Measurements from ENCODE around the gene RRAS2.
"Not testable (repeated sequence)": the region's sequence is repeated elsewhere in the genome, so short reads cannot be mapped to it uniquely, and the experiment has no call there.

The RRAS2 gene

GRCh38 chr11:14267861-14268635, 90.9 kb downstream of the RRAS2 start:
- Histone ChIP-seq H3K36me3 (ENCODE audit: insufficient read depth, low read length) (no peaks in the 10 kb centered on the region), H2AFZ (ENCODE audit: low read depth, low read length) (no peak overlapping the region), H3K4me1 (ENCODE audit: insufficient read depth, low read length) (no peaks in the 10 kb centered on the region), H3K4me3 (ENCODE audit: low read length) (no peak overlapping the region), H3K27me3 (ENCODE audit: insufficient read depth, low read length) (no peaks in the 10 kb centered on the region), H3K9me3 (ENCODE audit: low read length) (no peaks in the 10 kb centered on the region)

DNA sequence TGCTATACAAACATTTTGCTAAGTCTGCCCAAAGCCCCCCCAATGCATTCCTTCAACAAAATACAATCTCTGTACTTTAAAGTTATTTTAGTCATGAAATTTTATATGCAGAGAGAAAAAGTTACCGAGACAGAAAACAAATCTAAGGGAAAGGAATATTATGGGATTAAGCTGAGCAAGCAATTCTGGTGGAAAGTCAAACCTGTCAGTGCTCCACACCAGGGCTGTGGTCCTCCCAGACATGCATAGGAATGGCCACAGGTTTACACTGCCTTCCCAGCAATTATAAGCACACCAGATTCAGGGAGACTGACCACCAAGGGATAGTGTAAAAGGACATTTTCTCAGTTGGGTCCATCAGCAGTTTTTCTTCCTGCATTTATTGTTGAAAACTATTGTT, 92.4 kb downstream of the RRAS2 start:
- H3K36me3 ChIP-seq (ENCODE audit: insufficient read depth, low read length) = no peaks in the 10 kb centered on the region
- no peak overlapping the region for H3K4me3 ChIP-seq (ENCODE audit: low read length)
- H2AFZ ChIP-seq (ENCODE audit: low read depth, low read length) = no peak overlapping the region
- no peaks in the 10 kb centered on the region for H3K27me3 ChIP-seq (ENCODE audit: insufficient read depth, low read length)
- no peaks in the 10 kb centered on the region for H3K9me3 ChIP-seq (ENCODE audit: low read length)
- no peaks in the 10 kb centered on the region for H3K4me1 ChIP-seq (ENCODE audit: insufficient read depth, low read length)

- Histone ChIP-seq H3K36me3 (ENCODE audit: insufficient read depth, low read length) (no peaks in the 10 kb centered on the region), H3K4me3 (ENCODE audit: low read length) (no peak overlapping the region), H3K27me3 (ENCODE audit: insufficient read depth, low read length) (no peaks in the 10 kb centered on the region), H3K9me3 (ENCODE audit: low read length) (no peaks in the 10 kb centered on the region), H3K4me1 (ENCODE audit: insufficient read depth, low read length) (no peaks in the 10 kb centered on the region), H2AFZ (ENCODE audit: low read depth, low read length) (no peak overlapping the region)
These were observed 94.0 kb downstream of the RRAS2 start for GRCh38 chr11:14264966-14265365.

DNA sequence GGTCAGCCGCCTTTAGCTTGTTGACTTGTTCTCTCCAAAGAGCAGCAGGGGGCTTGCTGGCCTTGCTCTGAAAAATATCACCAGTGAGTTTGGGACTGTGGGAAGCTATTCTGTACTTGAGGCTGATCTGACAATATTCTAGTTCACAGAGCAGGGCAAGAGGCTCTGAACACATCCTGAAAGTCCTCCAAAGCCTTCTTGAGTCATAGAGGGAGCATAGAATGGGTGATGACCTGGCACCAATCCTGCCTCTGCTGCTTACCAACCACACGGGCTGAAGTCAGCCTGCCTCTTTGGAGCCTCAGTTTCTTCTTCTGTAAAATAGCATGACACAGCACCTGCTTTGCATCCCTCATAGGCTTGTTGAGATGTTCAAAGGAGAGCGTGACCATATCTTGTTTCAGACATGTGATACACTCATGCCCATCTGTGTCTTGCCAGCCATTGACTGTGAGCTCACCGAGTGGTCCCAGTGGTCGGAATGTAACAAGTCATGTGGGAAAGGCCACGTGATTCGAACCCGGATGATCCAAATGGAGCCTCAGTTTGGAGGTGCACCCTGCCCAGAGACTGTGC, 96.6 kb downstream of the RRAS2 start:
- Histone ChIP-seq H3K27me3 (ENCODE audit: insufficient read depth, low read length) (no peaks in the 10 kb centered on the region), H2AFZ (ENCODE audit: low read depth, low read length) (no peak overlapping the region), H3K4me3 (ENCODE audit: low read length) (no peak overlapping the region), H3K4me1 (ENCODE audit: insufficient read depth, low read length) (no peaks in the 10 kb centered on the region), H3K9me3 (ENCODE audit: low read length) (no peaks in the 10 kb centered on the region), H3K36me3 (ENCODE audit: insufficient read depth, low read length) (no peaks in the 10 kb centered on the region)

DNA sequence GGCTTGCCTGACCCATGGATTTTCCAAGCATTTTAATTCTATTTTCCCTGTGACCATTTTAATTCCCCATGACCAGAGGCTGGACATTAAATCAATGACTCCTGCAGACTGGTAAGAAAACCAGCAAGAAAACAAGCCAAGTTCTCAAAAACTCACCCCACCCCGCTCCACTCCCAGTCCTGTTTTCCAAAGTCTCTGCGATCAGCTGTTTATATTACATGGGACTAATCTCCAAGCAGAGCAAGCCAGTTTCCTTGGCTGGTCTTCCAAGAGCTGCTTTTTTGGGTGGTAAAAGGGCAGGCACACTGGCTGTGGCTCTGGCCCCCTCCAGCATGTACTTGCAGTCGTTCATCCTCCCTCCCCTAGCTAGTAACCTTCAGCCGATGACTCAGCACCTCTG, 97.9 kb downstream of the RRAS2 start:
- Histone ChIP-seq H3K4me1 (ENCODE audit: insufficient read depth, low read length) (no peaks in the 10 kb centered on the region), H3K27me3 (ENCODE audit: insufficient read depth, low read length) (no peaks in the 10 kb centered on the region), H3K36me3 (ENCODE audit: insufficient read depth, low read length) (no peaks in the 10 kb centered on the region), H3K9me3 (ENCODE audit: low read length) (no peaks in the 10 kb centered on the region), H3K4me3 (ENCODE audit: low read length) (no peak overlapping the region), H2AFZ (ENCODE audit: low read depth, low read length) (no peak overlapping the region)

GRCh38 chr11:14259878-14260277, 99.1 kb downstream of the RRAS2 start:
- Histone ChIP-seq H3K36me3 (ENCODE audit: insufficient read depth, low read length) (no peaks in the 10 kb centered on the region), H3K27me3 (ENCODE audit: insufficient read depth, low read length) (no peaks in the 10 kb centered on the region), H3K4me3 (ENCODE audit: low read length) (no peak overlapping the region), H3K4me1 (ENCODE audit: insufficient read depth, low read length) (no peaks in the 10 kb centered on the region), H2AFZ (ENCODE audit: low read depth, low read length) (no peak overlapping the region), H3K9me3 (ENCODE audit: low read length) (no peaks in the 10 kb centered on the region)

GRCh38 chr11:14259186-14259784, 99.7 kb downstream of the RRAS2 start:
- Histone ChIP-seq H3K4me1 (ENCODE audit: insufficient read depth, low read length) (no peaks in the 10 kb centered on the region), H3K9me3 (ENCODE audit: low read length) (no peaks in the 10 kb centered on the region), H3K27me3 (ENCODE audit: insufficient read depth, low read length) (no peaks in the 10 kb centered on the region), H2AFZ (ENCODE audit: low read depth, low read length) (no peak overlapping the region), H3K4me3 (ENCODE audit: low read length) (no peak overlapping the region), H3K36me3 (ENCODE audit: insufficient read depth, low read length) (no peaks in the 10 kb centered on the region)

- Histone ChIP-seq H3K9me3 (ENCODE audit: low read length) (no peaks in the 10 kb centered on the region), H3K4me1 (ENCODE audit: insufficient read depth, low read length) (no peaks in the 10 kb centered on the region), H2AFZ (ENCODE audit: low read depth, low read length) (no peak overlapping the region), H3K27me3 (ENCODE audit: insufficient read depth, low read length) (no peaks in the 10 kb centered on the region), H3K36me3 (ENCODE audit: insufficient read depth, low read length) (no peaks in the 10 kb centered on the region), H3K4me3 (ENCODE audit: low read length) (no peak overlapping the region)
These were observed 100.6 kb downstream of the RRAS2 start for GRCh38 chr11:14258221-14258935.

DNA sequence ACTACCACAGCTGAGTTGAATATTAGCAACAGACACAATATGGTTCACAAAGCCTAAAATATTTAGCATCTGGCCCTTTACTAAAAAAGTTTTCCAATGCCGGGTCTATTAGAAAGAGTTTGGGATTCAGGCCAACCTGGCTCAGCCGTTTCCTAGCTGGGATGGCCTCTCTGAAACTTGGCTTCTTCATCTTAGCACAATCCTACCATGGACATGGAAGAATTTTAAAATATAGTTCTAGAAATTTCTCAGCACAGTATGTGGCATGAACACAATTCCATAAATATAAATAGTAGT, 103.8 kb downstream of the RRAS2 start:
- Histone ChIP-seq H3K36me3 (ENCODE audit: insufficient read depth, low read length) (no peaks in the 10 kb centered on the region), H3K4me1 (ENCODE audit: insufficient read depth, low read length) (no peaks in the 10 kb centered on the region), H3K27me3 (ENCODE audit: insufficient read depth, low read length) (peaks cover 10% of the 10 kb centered on the region), H3K9me3 (ENCODE audit: low read length) (no peaks in the 10 kb centered on the region), H3K4me3 (ENCODE audit: low read length) (no peak overlapping the region), H2AFZ (ENCODE audit: low read depth, low read length) (no peak overlapping the region)

GRCh38 chr11:14254533-14255237, 104.3 kb downstream of the RRAS2 start:
- Histone ChIP-seq H3K36me3 (ENCODE audit: insufficient read depth, low read length) (no peaks in the 10 kb centered on the region), H3K4me1 (ENCODE audit: insufficient read depth, low read length) (no peaks in the 10 kb centered on the region), H3K27me3 (ENCODE audit: insufficient read depth, low read length) (peaks cover 10% of the 10 kb centered on the region), H3K9me3 (ENCODE audit: low read length) (no peaks in the 10 kb centered on the region), H3K4me3 (ENCODE audit: low read length) (no peak overlapping the region), H2AFZ (ENCODE audit: low read depth, low read length) (no peak overlapping the region)

DNA sequence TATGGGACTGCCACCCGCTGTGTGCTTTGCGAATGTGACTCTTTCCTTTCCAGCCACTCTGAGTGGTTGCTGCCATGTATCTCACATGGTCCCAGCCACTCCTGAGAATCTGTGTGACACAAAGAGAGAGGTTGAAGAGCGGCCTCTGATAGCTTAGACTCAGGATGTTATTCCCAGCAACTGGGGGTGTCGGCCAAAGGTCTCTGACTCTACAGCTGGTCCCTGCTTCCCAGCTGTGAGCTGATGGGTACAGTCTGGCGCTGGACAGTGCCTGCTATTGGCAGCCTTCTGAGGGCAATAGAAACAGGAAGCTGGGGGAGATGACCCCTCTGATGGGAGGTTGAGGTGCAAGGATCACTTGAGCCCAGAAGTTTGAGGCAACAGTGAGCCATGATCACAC, 105.1 kb downstream of the RRAS2 start:
- no peaks in the 10 kb centered on the region for H3K9me3 ChIP-seq (ENCODE audit: low read length)
- no peaks in the 10 kb centered on the region for H3K36me3 ChIP-seq (ENCODE audit: insufficient read depth, low read length)
- no peak overlapping the region for H3K4me3 ChIP-seq (ENCODE audit: low read length)
- peaks cover 4% of the 10 kb centered on the region for H3K4me1 ChIP-seq (ENCODE audit: insufficient read depth, low read length)
- H3K27me3 ChIP-seq (ENCODE audit: insufficient read depth, low read length) = peaks cover 10% of the 10 kb centered on the region
- H2AFZ ChIP-seq (ENCODE audit: low read depth, low read length) = no peak overlapping the region

DNA sequence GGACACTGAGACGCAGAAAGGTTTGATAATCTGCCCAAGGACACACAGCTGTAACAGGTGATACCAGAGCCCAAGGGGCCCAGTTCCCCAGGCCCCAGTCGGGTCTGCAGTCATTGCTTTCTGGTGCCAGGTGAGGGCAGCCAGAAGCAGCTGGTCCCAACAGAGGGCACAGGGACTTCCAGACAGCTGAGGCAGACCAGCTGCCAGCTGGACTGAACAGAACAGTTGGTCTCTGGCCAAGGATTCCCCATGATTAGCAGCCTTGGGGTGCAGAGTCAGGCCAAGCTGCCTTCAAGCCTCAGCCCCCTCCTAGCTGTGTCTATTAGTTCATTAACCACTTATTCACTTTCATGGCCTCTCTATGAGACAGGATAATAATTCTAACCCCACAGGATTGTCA, 105.6 kb downstream of the RRAS2 start:
- Histone ChIP-seq H3K27me3 (ENCODE audit: insufficient read depth, low read length) (peaks cover 10% of the 10 kb centered on the region), H3K4me1 (ENCODE audit: insufficient read depth, low read length) (peaks cover 8% of the 10 kb centered on the region), H3K9me3 (ENCODE audit: low read length) (no peaks in the 10 kb centered on the region), H3K4me3 (ENCODE audit: low read length) (no peak overlapping the region), H3K36me3 (ENCODE audit: insufficient read depth, low read length) (no peaks in the 10 kb centered on the region), H2AFZ (ENCODE audit: low read depth, low read length) (no peak overlapping the region)

DNA sequence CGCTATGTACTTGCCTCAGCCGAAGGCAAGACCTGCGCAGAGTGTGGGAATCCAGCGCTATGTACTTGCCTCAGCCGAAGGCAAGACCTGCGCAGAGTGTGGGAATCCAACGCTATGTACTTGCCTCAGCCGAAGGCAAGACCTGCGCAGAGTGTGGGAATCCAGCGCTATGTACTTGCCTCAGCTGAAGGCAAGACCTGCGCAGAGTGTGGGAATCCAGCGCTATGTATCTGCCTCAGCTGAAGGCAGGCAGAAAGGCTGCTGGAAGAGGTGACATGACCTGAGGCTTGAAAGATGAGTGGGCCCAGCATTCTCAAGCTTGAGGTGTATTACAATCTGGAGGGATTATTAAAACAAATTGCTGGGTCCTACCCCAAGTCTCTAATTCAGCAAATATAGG, 106.5 kb downstream of the RRAS2 start:
- H3K27me3 ChIP-seq (ENCODE audit: insufficient read depth, low read length); H3K36me3 ChIP-seq (ENCODE audit: insufficient read depth, low read length); H2AFZ ChIP-seq (ENCODE audit: low read depth, low read length); H3K9me3 ChIP-seq (ENCODE audit: low read length); H3K4me3 ChIP-seq (ENCODE audit: low read length): not testable (repeated sequence)
- peaks cover 16% of the 10 kb centered on the region for H3K4me1 ChIP-seq (ENCODE audit: insufficient read depth, low read length)

Data from neuron (in vitro differentiated cells).